MM.1S (cell line): ENCODE data around the gene CASTOR1.

Source experiments
- DNase-seq: peaks from one replicate; pipeline ENCODE4 v3.0.0-alpha.2; 2015
- H2AFZ ChIP-seq: fragments of 300-600 bp; sonication (generic); 2 replicates; pipeline ENCODE4 v1.6.0; 2016; ENCODE audit warnings: antibody characterized with exemption, low read length
- H3F3A ChIP-seq: fragments of 300-600 bp; sonication (generic); 2 replicates; pipeline ENCODE4 v1.6.1; 2016; ENCODE audit warnings: mild to moderate bottlenecking, antibody characterized with exemption, low read length, moderate library complexity, mixed read lengths; ENCODE audit not compliant: insufficient read depth
- H3K27ac ChIP-seq: fragments of 300-600 bp; sonication (generic); 2 replicates; pipeline ENCODE4 v1.5.1; 2016; ENCODE audit warnings: mild to moderate bottlenecking, low read length
- H3K27me3 ChIP-seq: fragments of 300-600 bp; sonication (generic); replicated peaks from 2 replicates; pipeline ENCODE4 v1.6.0; 2016; ENCODE audit warnings: low read length; ENCODE audit not compliant: insufficient read depth
- H3K36me3 ChIP-seq: fragments of 300-600 bp; sonication (generic); replicated peaks from 2 replicates; pipeline ENCODE4 v1.6.1; 2016; ENCODE audit warnings: mild to moderate bottlenecking, low read length, mixed read lengths; ENCODE audit not compliant: insufficient read depth
- H3K4me1 ChIP-seq: fragments of 300-600 bp; sonication (generic); 2 replicates; pipeline ENCODE4 v1.6.1; 2016; ENCODE audit warnings: low read length, mixed read lengths
- H3K4me2 ChIP-seq: fragments of 300-600 bp; sonication (generic); 2 replicates; pipeline ENCODE4 v1.6.0; 2016; ENCODE audit warnings: low read depth, low read length
- H3K4me3 ChIP-seq: fragments of 300-600 bp; sonication (generic); 2 replicates; pipeline ENCODE4 v1.5.1; 2016; ENCODE audit warnings: low read length, mixed read lengths
- H3K79me2 ChIP-seq: fragments of 300-600 bp; sonication (generic); 2 replicates; pipeline ENCODE4 v1.6.1; 2016; ENCODE audit warnings: mixed run types, low read length, mixed read lengths
- H3K9ac ChIP-seq: fragments of 300-600 bp; sonication (generic); 2 replicates; pipeline ENCODE4 v1.6.1; 2016; ENCODE audit warnings: low read length, mixed read lengths
- H3K9me2 ChIP-seq: fragments of 300-600 bp; sonication (generic); replicated peaks from 2 replicates; pipeline ENCODE4 v1.6.1; 2016; ENCODE audit warnings: mild to moderate bottlenecking, low read length, mixed read lengths; ENCODE audit not compliant: insufficient read depth
- H3K9me3 ChIP-seq: fragments of 300-600 bp; sonication (generic); replicated peaks from 2 replicates; pipeline ENCODE4 v1.6.1; 2016; ENCODE audit warnings: mild to moderate bottlenecking, low read length, mixed read lengths; ENCODE audit not compliant: insufficient read depth
- H4K20me1 ChIP-seq: fragments of 300-600 bp; sonication (generic); 2 replicates; pipeline ENCODE4 v1.6.1; 2016; ENCODE audit warnings: mild to moderate bottlenecking, low read length, moderate library complexity, mixed read lengths; ENCODE audit not compliant: insufficient read depth
- CTCF ChIP-seq: fragments of 300-600 bp; sonication (generic); IDR thresholded peaks from 2 replicates; pipeline ENCODE4 v1.5.1; 2016; ENCODE audit warnings: antibody characterized with exemption, low read length, mixed read lengths
- EZH2 ChIP-seq: fragments of 300-600 bp; sonication (generic); optimal IDR thresholded peaks from 2 replicates; pipeline ENCODE3; 2017; ENCODE audit warnings: low read depth, mild to moderate bottlenecking, antibody characterized with exemption, low read length, mixed read lengths
- EZH2phosphoT487 ChIP-seq: fragments of 300-600 bp; sonication (generic); IDR thresholded peaks from 2 replicates; pipeline ENCODE4 v1.6.1; 2018; ENCODE audit warnings: antibody characterized with exemption, low read length

Gene CASTOR1

DNA sequence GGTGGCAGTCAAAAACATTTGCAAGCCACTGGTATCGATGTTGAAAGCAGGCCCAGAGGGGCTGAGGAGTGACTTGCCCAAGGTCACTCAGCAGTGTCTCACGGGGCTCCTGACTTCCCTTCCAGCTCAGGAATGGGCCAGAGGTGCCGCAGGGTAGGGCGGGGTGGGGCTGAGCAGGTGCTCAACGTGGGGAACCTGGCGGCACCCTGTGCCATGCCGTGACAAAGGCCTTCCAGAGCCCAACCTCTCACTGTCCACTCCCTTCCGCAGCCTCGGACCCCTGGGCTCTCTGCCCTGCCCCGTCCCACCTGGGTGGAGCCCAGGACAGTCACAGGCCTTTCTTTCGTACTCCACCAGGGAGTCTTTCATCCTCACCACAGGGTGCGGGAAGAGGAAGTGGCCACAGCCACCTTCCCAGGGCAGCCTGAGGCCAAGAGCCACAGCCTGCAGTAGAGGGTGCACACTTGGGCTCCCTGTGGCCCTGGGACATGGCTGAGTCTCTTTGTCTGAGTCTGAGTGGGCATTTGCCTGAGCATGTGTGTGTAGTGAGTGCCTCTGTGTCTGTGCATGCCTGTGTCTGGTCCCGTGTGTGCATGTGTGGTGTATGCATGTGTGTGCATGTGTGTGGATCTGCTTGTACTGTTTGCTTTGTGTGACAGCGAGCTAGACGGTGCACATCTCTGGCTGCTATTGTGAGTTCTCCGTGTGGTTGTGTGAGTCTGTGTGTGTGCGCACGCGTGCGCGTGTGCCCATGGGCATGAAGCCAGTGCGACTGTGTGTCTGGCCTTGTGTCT is 36.7 kb downstream of the CASTOR1 start:
- Histone ChIP-seq H3K4me3 (no peak overlapping the region), H2AFZ (no peak overlapping the region), H3K4me2 (no peak overlapping the region), H3K27me3 (peaks cover 58% of the 10 kb centered on the region), H3F3A (no peaks in the 10 kb centered on the region), H3K9me2 (no peaks in the 10 kb centered on the region), H3K9me3 (no peaks in the 10 kb centered on the region), H3K9ac (no peak overlapping the region), H3K36me3 (no peaks in the 10 kb centered on the region), H3K4me1 (no peaks in the 10 kb centered on the region), H4K20me1 (no peaks in the 10 kb centered on the region), H3K79me2 (no peaks in the 10 kb centered on the region), H3K27ac (no peak overlapping the region)
- no peak for DNase-seq
- no peak for TF ChIP-seq EZH2
- TF ChIP-seq EZH2phosphoT487: no peak
- no peak for TF ChIP-seq CTCF

DNA sequence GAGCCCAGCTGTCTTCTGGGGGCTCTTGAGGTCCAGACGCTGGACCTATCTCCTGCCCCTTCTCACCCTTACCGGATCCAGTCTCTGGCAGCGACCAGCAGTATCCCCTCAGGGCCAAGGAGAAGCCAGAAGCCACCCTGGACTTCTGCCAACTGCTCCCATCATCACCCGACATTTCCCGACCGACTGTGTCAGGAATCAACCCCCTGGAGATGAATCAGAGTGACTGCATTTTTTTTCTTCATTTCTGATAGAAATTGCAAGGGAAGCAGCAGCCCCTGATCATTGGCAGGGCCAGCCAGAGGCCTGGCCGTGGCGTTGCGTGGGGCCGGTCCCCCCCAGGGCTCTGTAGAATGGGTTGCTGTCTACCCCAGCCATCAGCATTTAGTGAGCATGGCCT is 37.6 kb downstream of the CASTOR1 start:
- Histone ChIP-seq H3K4me2 (no peak overlapping the region), H3K4me3 (no peak overlapping the region), H3K4me1 (no peaks in the 10 kb centered on the region), H3K27ac (no peak overlapping the region), H4K20me1 (peaks cover 3% of the 10 kb centered on the region; the same call in 1 of the 2 replicates), H3K79me2 (no peaks in the 10 kb centered on the region), H3K27me3 (peaks cover 58% of the 10 kb centered on the region), H3K9me3 (no peaks in the 10 kb centered on the region), H2AFZ (no peak overlapping the region), H3K36me3 (no peaks in the 10 kb centered on the region), H3F3A (no peaks in the 10 kb centered on the region), H3K9me2 (no peaks in the 10 kb centered on the region), H3K9ac (no peak overlapping the region)
- no peak for TF ChIP-seq EZH2
- no peak for DNase-seq

DNA sequence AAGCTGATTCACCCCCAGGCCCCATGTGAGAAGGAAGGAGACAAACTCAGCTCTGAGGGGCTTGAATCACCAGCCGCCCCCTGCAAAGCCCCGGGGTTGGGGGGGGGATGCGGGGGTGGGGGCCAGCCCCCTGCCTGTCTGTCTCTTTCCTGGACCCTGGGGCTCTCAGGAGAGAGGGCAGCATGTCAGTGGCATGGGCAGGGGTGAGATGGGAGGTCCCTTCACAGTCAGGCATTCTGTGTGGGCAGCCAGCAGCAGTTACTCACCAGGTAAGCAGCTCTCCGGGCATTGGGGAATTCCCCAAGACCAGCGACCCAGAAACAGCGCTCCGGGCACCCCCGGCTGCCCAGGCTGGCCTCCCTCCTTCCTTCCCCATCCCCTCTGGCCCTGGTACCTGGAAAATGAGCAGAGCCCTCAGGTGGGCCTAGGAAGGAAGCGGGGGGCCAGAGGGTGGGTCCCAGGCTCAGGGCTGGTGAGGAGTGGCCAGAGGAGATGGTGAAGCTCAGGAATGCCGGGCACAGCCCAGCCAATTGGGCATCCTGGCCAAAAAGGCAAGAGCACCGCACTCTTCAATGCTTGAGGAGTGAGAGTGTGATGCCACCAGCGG is 38.5 kb downstream of the CASTOR1 start:
- H3K79me2 ChIP-seq: no peaks in the 10 kb centered on the region
- no peaks in the 10 kb centered on the region for H3K9me2 ChIP-seq
- H2AFZ ChIP-seq: no peak overlapping the region
- no peaks in the 10 kb centered on the region for H3K9me3 ChIP-seq
- H4K20me1 ChIP-seq: peaks cover 3% of the 10 kb centered on the region; the same call in 1 of the 2 replicates
- TF ChIP-seq EZH2: no peak
- TF ChIP-seq CTCF: no peak
- no peak for TF ChIP-seq EZH2phosphoT487
- DNase-seq: no peak
- no peaks in the 10 kb centered on the region for H3F3A ChIP-seq
- H3K36me3 ChIP-seq: no peaks in the 10 kb centered on the region
- H3K4me2 ChIP-seq: no peak overlapping the region
- peaks cover 63% of the 10 kb centered on the region for H3K27me3 ChIP-seq
- no peak overlapping the region for H3K27ac ChIP-seq
- no peak overlapping the region for H3K9ac ChIP-seq
- H3K4me1 ChIP-seq: no peaks in the 10 kb centered on the region; the same call in 1 of the 2 replicates
- H3K4me3 ChIP-seq: no peak overlapping the region

GRCh38 chr22:30250039-30250565 is 39.2 kb downstream of the CASTOR1 start:
- Histone ChIP-seq H3K9me2 (no peaks in the 10 kb centered on the region), H2AFZ (no peak overlapping the region), H3K27ac (no peak overlapping the region), H3K4me1 (no peaks in the 10 kb centered on the region; the same call in 1 of the 2 replicates), H3K4me2 (no peak overlapping the region), H3K27me3 (peaks cover 70% of the 10 kb centered on the region), H3K9me3 (no peaks in the 10 kb centered on the region), H3K9ac (no peak overlapping the region), H3K4me3 (no peak overlapping the region), H4K20me1 (peaks cover 3% of the 10 kb centered on the region; the same call in 1 of the 2 replicates), H3K79me2 (no peaks in the 10 kb centered on the region), H3K36me3 (no peaks in the 10 kb centered on the region), H3F3A (no peaks in the 10 kb centered on the region)
- no peak for DNase-seq
- no peak for TF ChIP-seq CTCF
- no peak for TF ChIP-seq EZH2phosphoT487
- TF ChIP-seq EZH2: no peak
